NCI-H1694 (cell line): Measurements from ENCODE around the gene GNG7.
"Not testable (repeated sequence)": the region's sequence is repeated elsewhere in the genome, so short reads cannot be mapped to it uniquely, and the experiment has no call there.

Experiments used
- DNase-seq: peaks from one replicate; lab custom pipeline; 2025; lab: John Stamatoyannopoulos, UW

Gene GNG7

GRCh38 chr19:2551172-2551863 lies 151.2 kb downstream of the GNG7 start:
- no peak for DNase-seq

- DNase-seq = peak; percentile 80
Observed at GRCh38 chr19:2550431-2551171, 151.9 kb downstream of the GNG7 start.

GRCh38 chr19:2549701-2550191 lies 152.7 kb downstream of the GNG7 start:
- no peak for DNase-seq

- DNase-seq = no peak
Observed at GRCh38 chr19:2548966-2549365, 153.5 kb downstream of the GNG7 start.

GRCh38 chr19:2547721-2548120 lies 154.8 kb downstream of the GNG7 start:
- no peak for DNase-seq

- DNase-seq = no peak
Observed at GRCh38 chr19:2547033-2547680, 155.3 kb downstream of the GNG7 start.

- no peak for DNase-seq
Observed at GRCh38 chr19:2546128-2547032, 156.1 kb downstream of the GNG7 start.

GRCh38 chr19:2545416-2546127 lies 156.9 kb downstream of the GNG7 start:
- not testable (repeated sequence) for DNase-seq

- DNase-seq = no peak
Observed at GRCh38 chr19:2544576-2545415, 157.7 kb downstream of the GNG7 start.

- peak; percentile 41 for DNase-seq
Observed at GRCh38 chr19:2543463-2544442, 158.7 kb downstream of the GNG7 start.

GRCh38 chr19:2543072-2543462 lies 159.4 kb downstream of the GNG7 start:
- DNase-seq = not testable (repeated sequence)

- DNase-seq = no peak
Observed at GRCh38 chr19:2542341-2543069, 160.0 kb downstream of the GNG7 start.

- no peak for DNase-seq
Observed at GRCh38 chr19:2540646-2541454, 161.6 kb downstream of the GNG7 start.

GRCh38 chr19:2540251-2540645 lies 162.2 kb downstream of the GNG7 start:
- no peak for DNase-seq

- no peak for DNase-seq
Observed at GRCh38 chr19:2538096-2538757, 164.3 kb downstream of the GNG7 start.

- not testable (repeated sequence) for DNase-seq
Observed at GRCh38 chr19:2537584-2537983, 164.9 kb downstream of the GNG7 start.

GRCh38 chr19:2536461-2536860 lies 166.0 kb downstream of the GNG7 start:
- DNase-seq = no peak
